ENCODE measurements around the gene C12orf50.

GRCh38 chr12:88058719-88059077 lies 29.5 kb upstream of the C12orf50 start:
- TF ChIP-seq CTCF (IDR thresholded peaks at IDR 0.05) (no peak), POLR2A (IDR thresholded peaks at IDR 0.05) (no peak)

All from gastroesophageal sphincter (tissue), 3 donors.